K562 (cell line): ENCODE data around the gene AMN1. TPM values are rescaled to one million over a fixed set of nuclear protein-coding genes. Genes with fewer than 3 reads are reported as not detected.

Source experiments
- ATF7 ChIP-seq: fragments of 450-650 bp; IDR thresholded peaks from 2 replicates; pipeline ENCODE4 v1.7.1; 2014; ENCODE audit warnings: mild to moderate bottlenecking, moderate library complexity
- CBFA2T3 ChIP-seq: fragments of 450-650 bp; IDR thresholded peaks from 2 replicates; pipeline ENCODE4 v1.6.1; 2017
- CCNT2 ChIP-seq: IDR thresholded peaks from 2 replicates; pipeline ENCODE4 v1.6.1; 2011; ENCODE audit warnings: borderline replicate concordance, low read depth, mild to moderate bottlenecking, moderate library complexity, mixed read lengths, low read length; ENCODE audit not compliant: insufficient read length; ENCODE audit errors: extremely low read depth
- CREB1 ChIP-seq, 2 experiments: sonication (generic) in 1 of 2; formaldehyde crosslinking in 1 of 2; IDR thresholded peaks; 2 replicates each; pipeline versions ENCODE4 v1.6.1 to v1.8.0; 2012 to 2022; ENCODE audit warnings: inconsistent platforms in 1 of 2, mild to moderate bottlenecking in 1 of 2, missing genetic modification reagents in 1 of 2, moderate library complexity in 1 of 2
- EP300 ChIP-seq: IDR thresholded peaks from 2 replicates; pipeline ENCODE4 v1.6.1; 2012; ENCODE audit warnings: low read length, improper control_type of control experiment
- FOSL1 ChIP-seq: fragments of 200-800 bp; sonication (Bioruptor generic); conservative IDR thresholded peaks from 2 replicates; pipeline ENCODE4 v1.6.1; 2016; ENCODE audit warnings: missing genetic modification characterization, missing compliant biosample characterization
- FOXA1 ChIP-seq: fragments of 450-650 bp; IDR thresholded peaks from 2 replicates; pipeline ENCODE4 v1.6.1; 2016; ENCODE audit warnings: mild to moderate bottlenecking, borderline replicate concordance
- HEY1 ChIP-seq: fragments of 250-450 bp; sonication (Bioruptor Pico); IDR thresholded peaks from 2 replicates; pipeline ENCODE4 v1.5.0; 2020; ENCODE audit warnings: mild to moderate bottlenecking, moderate library complexity, borderline replicate concordance
- HLTF ChIP-seq: fragments of 450-650 bp; IDR thresholded peaks from 2 replicates; pipeline ENCODE4 v1.6.1; 2016
- MXI1 ChIP-seq: IDR thresholded peaks from 2 replicates; pipeline ENCODE4 v1.6.1; 2011; ENCODE audit warnings: low read depth, mild to moderate bottlenecking, improper control_type of control experiment, low read length
- NFATC3 ChIP-seq: fragments of 450-650 bp; IDR thresholded peaks from 2 replicates; pipeline ENCODE4 v1.6.1; 2017; ENCODE audit warnings: mild to moderate bottlenecking
- PML ChIP-seq: IDR thresholded peaks from 2 replicates; pipeline ENCODE4 v1.6.1; 2012; ENCODE audit warnings: low read length, inconsistent platforms
- PYGO2 ChIP-seq: fragments of 450-650 bp; IDR thresholded peaks from 2 replicates; pipeline ENCODE4 v1.6.1; 2016; ENCODE audit warnings: mild to moderate bottlenecking, missing genetic modification characterization, moderate library complexity, missing compliant biosample characterization
- RCOR1 ChIP-seq, 2 experiments: IDR thresholded peaks; 2 replicates each; pipeline ENCODE4 v1.6.1; 2012; ENCODE audit warnings: low read depth in 2 of 2, low read length in 2 of 2, borderline replicate concordance in 1 of 2, improper control_type of control experiment in 1 of 2
- TCF3 ChIP-seq: sonication (generic); formaldehyde crosslinking; IDR thresholded peaks from 2 replicates; pipeline ENCODE4 v1.4.0; 2020; ENCODE audit warnings: mild to moderate bottlenecking, missing genetic modification reagents
- ZNF239 ChIP-seq: fragments of 250-450 bp; sonication (Bioruptor Pico); IDR thresholded peaks from 2 replicates; pipeline ENCODE4 v1.4.0; 2020; ENCODE audit warnings: mild to moderate bottlenecking
- ZNF444 ChIP-seq: fragments of 250-450 bp; sonication (Bioruptor Pico); IDR thresholded peaks from 2 replicates; pipeline ENCODE4 v1.4.0; 2020; ENCODE audit warnings: mild to moderate bottlenecking, moderate library complexity
- ZNF695 ChIP-seq: fragments of 450-650 bp; formaldehyde crosslinking; IDR thresholded peaks from 2 replicates; pipeline ENCODE4 v1.4.0; 2020; ENCODE audit warnings: mild to moderate bottlenecking, moderate library complexity
- ZNF785 ChIP-seq: fragments of 250-450 bp; sonication (Bioruptor Pico); IDR thresholded peaks from 2 replicates; pipeline ENCODE4 v1.4.0; 2020; ENCODE audit warnings: mild to moderate bottlenecking
- polyA plus RNA-seq, 8 experiments: library from polyadenylated mRNA; depleted of rRNA in 4 of 8; stranded (reverse) in 5 of 8; unstranded in 3 of 8; fragments of >200 nt; fragmentation: Nextera tagmentation in 2 of 8; fragmentation: Illumina TruSeq in 1 of 8; extraction: Ambion mirVana in 2 of 8; extraction: Trizol in 1 of 8; gene quantifications; 2 replicates each; pipeline versions ENCODE4 v1.2.1 to v1.2.3, GENCODE V29; 2011 to 2014; ENCODE audit warnings: inconsistent platforms in 1 of 8, missing spikeins in 1 of 8
- total RNA-seq, 7 experiments: library from RNA; depleted of rRNA in 6 of 7; stranded (reverse); fragments of >200 nt in 6 of 7; fragmentation: Illumina TruSeq in 2 of 7; extraction: Trizol in 2 of 7; gene quantifications; 2 replicates each; pipeline versions ENCODE4 v1.2.1 to v1.2.3, GENCODE V29; 2011 to 2021; ENCODE audit warnings: low replicate concordance in 1 of 7
- TF ChIP-seq, protein P1 (sequence below), 2 experiments: fragments of 450-650 bp; IDR thresholded peaks; 2 replicates each; pipeline ENCODE4 v1.6.1; 2018; ENCODE audit warnings: mild to moderate bottlenecking in 2 of 2, low read depth in 1 of 2; ENCODE audit not compliant: partially characterized antibody in 2 of 2
- TF ChIP-seq, protein P2 (sequence below): fragments of 450-650 bp; formaldehyde crosslinking; IDR thresholded peaks from 2 replicates; pipeline ENCODE4 v1.4.0; 2020; ENCODE audit warnings: mild to moderate bottlenecking, moderate library complexity
- TF ChIP-seq, protein P3 (sequence below): IDR thresholded peaks from 2 replicates; pipeline ENCODE4 v1.6.1; 2012; ENCODE audit warnings: low read depth, low read length, improper control_type of control experiment, borderline replicate concordance

The AMN1 gene
- total and polyA plus RNA-seq, 9 of the 15 experiments (the other 6 are each of a cell fraction or from before 2014, with no cell fraction given) = 5.2 to 27.6 (median 13.0) TPM

DNA sequence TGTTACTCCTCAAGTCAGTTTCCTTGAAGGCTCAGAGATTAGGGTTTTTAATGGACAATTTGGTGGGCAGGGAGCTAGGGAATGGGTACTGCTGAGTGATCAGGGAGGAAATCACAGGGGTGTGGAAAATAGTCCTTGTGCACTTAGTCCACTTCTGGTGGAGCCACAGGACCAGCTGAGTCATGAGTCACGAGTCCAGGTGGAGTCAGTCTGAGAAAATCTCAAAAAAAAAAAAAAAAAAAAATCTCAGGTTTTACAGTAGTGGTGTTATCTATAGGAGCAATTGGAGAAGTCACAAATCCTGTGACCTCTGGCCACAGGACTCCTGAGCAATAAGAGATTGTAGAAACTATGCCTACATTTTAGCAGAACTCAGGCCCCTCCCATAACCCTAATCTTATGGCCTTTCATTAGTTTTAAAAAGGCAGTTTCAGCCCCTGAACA lies 28.2 kb upstream of the AMN1 start (continued):
- TF ChIP-seq, protein P1, sequence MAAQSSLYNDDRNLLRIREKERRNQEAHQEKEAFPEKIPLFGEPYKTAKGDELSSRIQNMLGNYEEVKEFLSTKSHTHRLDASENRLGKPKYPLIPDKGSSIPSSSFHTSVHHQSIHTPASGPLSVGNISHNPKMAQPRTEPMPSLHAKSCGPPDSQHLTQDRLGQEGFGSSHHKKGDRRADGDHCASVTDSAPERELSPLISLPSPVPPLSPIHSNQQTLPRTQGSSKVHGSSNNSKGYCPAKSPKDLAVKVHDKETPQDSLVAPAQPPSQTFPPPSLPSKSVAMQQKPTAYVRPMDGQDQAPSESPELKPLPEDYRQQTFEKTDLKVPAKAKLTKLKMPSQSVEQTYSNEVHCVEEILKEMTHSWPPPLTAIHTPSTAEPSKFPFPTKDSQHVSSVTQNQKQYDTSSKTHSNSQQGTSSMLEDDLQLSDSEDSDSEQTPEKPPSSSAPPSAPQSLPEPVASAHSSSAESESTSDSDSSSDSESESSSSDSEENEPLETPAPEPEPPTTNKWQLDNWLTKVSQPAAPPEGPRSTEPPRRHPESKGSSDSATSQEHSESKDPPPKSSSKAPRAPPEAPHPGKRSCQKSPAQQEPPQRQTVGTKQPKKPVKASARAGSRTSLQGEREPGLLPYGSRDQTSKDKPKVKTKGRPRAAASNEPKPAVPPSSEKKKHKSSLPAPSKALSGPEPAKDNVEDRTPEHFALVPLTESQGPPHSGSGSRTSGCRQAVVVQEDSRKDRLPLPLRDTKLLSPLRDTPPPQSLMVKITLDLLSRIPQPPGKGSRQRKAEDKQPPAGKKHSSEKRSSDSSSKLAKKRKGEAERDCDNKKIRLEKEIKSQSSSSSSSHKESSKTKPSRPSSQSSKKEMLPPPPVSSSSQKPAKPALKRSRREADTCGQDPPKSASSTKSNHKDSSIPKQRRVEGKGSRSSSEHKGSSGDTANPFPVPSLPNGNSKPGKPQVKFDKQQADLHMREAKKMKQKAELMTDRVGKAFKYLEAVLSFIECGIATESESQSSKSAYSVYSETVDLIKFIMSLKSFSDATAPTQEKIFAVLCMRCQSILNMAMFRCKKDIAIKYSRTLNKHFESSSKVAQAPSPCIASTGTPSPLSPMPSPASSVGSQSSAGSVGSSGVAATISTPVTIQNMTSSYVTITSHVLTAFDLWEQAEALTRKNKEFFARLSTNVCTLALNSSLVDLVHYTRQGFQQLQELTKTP (IDR thresholded peaks at IDR 0.05; ENCODE audit: low read depth in 1 of 2, partially characterized antibody in 2 of 2) = peak in 1 of 2 experiments; percentile 63
- TF ChIP-seq PML (peak; percentile 54; the same call in 1 of the 2 replicates), NFATC3 (no peak), HEY1 (CRISPR knock-in tag) (no peak), ZNF695 (CRISPR knock-in tag) (no peak), RCOR1 (IDR thresholded peaks at IDR 0.05; ENCODE audit: borderline replicate concordance in 1 of 2, low read depth in 2 of 2, low read length in 2 of 2) (peak; percentile 99 to 100), ZNF444 (CRISPR knock-in tag) (no peak), ZNF785 (CRISPR knock-in tag) (no peak), TCF3 (CRISPR knock-in tag) (peak; percentile 59; the same call in 1 of the 2 replicates), CCNT2 (peak; percentile 43), EP300 (peak; percentile 69; the same call in 1 of the 2 replicates), ZNF239 (CRISPR knock-in tag) (no peak), MXI1 (no peak), PYGO2 (no peak), CREB1 (IDR thresholded peaks at IDR 0.05) (no peak; the same call in 1 of the 2 replicates), CREB1 (CRISPR knock-in tag; IDR thresholded peaks at IDR 0.05) (0 out of 2 replicates have a peak, but pooled peaks have one; percentile 16), ATF7 (0 out of 2 replicates have a peak, but pooled peaks have one; percentile 50), CBFA2T3 (peak; percentile 91), FOSL1 (tag) (peak; percentile 95), HLTF (no peak), FOXA1 (no peak)
- TF ChIP-seq, protein P2, sequence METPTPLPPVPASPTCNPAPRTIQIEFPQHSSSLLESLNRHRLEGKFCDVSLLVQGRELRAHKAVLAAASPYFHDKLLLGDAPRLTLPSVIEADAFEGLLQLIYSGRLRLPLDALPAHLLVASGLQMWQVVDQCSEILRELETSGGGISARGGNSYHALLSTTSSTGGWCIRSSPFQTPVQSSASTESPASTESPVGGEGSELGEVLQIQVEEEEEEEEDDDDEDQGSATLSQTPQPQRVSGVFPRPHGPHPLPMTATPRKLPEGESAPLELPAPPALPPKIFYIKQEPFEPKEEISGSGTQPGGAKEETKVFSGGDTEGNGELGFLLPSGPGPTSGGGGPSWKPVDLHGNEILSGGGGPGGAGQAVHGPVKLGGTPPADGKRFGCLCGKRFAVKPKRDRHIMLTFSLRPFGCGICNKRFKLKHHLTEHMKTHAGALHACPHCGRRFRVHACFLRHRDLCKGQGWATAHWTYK (CRISPR knock-in tag) = no peak
- TF ChIP-seq, protein P3, sequence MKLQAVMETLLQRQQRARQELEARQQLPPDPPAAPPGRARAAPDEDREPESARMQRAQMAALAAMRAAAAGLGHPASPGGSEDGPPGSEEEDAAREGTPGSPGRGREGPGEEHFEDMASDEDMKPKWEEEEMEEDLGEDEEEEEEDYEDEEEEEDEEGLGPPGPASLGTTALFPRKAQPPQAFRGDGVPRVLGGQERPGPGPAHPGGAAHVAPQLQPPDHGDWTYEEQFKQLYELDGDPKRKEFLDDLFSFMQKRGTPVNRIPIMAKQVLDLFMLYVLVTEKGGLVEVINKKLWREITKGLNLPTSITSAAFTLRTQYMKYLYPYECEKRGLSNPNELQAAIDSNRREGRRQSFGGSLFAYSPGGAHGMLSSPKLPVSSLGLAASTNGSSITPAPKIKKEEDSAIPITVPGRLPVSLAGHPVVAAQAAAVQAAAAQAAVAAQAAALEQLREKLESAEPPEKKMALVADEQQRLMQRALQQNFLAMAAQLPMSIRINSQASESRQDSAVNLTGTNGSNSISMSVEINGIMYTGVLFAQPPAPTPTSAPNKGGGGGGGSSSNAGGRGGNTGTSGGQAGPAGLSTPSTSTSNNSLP = no peak
